ENCODE measurements around the gene PKM.
A peak's percentile ranks its signal among the peaks of the same experiment; 100 is the strongest.
"Not testable (repeated sequence)": the region's sequence is repeated elsewhere in the genome, so short reads cannot be mapped to it uniquely, and the experiment has no call there.

PKM gene

GRCh38 chr15:72231066-72231832 is at the start of gene PKM:
TSS of gene PKM (minus strand) at chr15:72231190. CDS start at chr15:72219097, 12,093 bp downstream.
- ATAC-seq = peak; percentile 41

GRCh38 chr15:72280751-72281150 is 49.8 kb upstream of the PKM start:
- no peak for ATAC-seq

- ATAC-seq = no peak
Measured at GRCh38 chr15:72278737-72279136, 47.7 kb upstream of the PKM start.

GRCh38 chr15:72276326-72276700 is 45.3 kb upstream of the PKM start:
- ATAC-seq = no peak

GRCh38 chr15:72275635-72276325 is 44.8 kb upstream of the PKM start:
- not testable (repeated sequence) for ATAC-seq

GRCh38 chr15:72272997-72273352 is 42.0 kb upstream of the PKM start:
- ATAC-seq = no peak

GRCh38 chr15:72272213-72272996 is 41.4 kb upstream of the PKM start, which contains the start of gene PARP6:
TSS of gene PARP6 (minus strand) at chr15:72272554. CDS start at chr15:72267477, 5,077 bp downstream.
- ATAC-seq = peak; percentile 97 to 98

GRCh38 chr15:72271895-72272212 is 40.9 kb upstream of the PKM start:
- ATAC-seq = peak; percentile 0 to 1

GRCh38 chr15:72271221-72271620 is 40.2 kb upstream of the PKM start:
- no peak for ATAC-seq

GRCh38 chr15:72269739-72270138 is 38.7 kb upstream of the PKM start:
- no peak for ATAC-seq

GRCh38 chr15:72265031-72265430 is 34.0 kb upstream of the PKM start:
- no peak for ATAC-seq

GRCh38 chr15:72252663-72253299 is 21.8 kb upstream of the PKM start:
- no peak for ATAC-seq

GRCh38 chr15:72249142-72249810 is 18.3 kb upstream of the PKM start:
- no peak for ATAC-seq

- peak in 1 of 2 donors; percentile 49 for ATAC-seq
Measured at GRCh38 chr15:72248514-72248913, 17.5 kb upstream of the PKM start.

GRCh38 chr15:72242775-72243370 is 11.9 kb upstream of the PKM start:
- ATAC-seq = no peak

GRCh38 chr15:72239652-72240051 is 8.7 kb upstream of the PKM start:
- ATAC-seq = no peak

GRCh38 chr15:72238586-72238985 is 7.6 kb upstream of the PKM start:
- no peak for ATAC-seq

- peak; percentile 20 to 21 for ATAC-seq
Measured at GRCh38 chr15:72237853-72238224, 6.8 kb upstream of the PKM start.

- ATAC-seq = peak; percentile 96 to 97
Measured at GRCh38 chr15:72237029-72237852, 6.3 kb upstream of the PKM start.

- ATAC-seq = no peak
Measured at GRCh38 chr15:72236381-72237003, 5.5 kb upstream of the PKM start.

- no peak for ATAC-seq
Measured at GRCh38 chr15:72235298-72235697, 4.3 kb upstream of the PKM start.

Data from activated CD4-positive, CD25-positive, alpha-beta regulatory T cell treated with anti-CD3 and anti-CD28 coated beads, Interleukin-2, amount 50 U/mL, for 24 hours (primary cell).